Activated naive CD4-positive, alpha-beta T cell (primary cell): Measurements from ENCODE around the gene PCDHGB2.
"Not testable (repeated sequence)": the region's sequence is repeated elsewhere in the genome, so short reads cannot be mapped to it uniquely, and the experiment has no call there.

Experiments
- DNase-seq, 4 experiments: peaks; one replicate each; lab custom pipeline; 2025; lab: John Stamatoyannopoulos, UW

PCDHGB2 gene

DNA sequence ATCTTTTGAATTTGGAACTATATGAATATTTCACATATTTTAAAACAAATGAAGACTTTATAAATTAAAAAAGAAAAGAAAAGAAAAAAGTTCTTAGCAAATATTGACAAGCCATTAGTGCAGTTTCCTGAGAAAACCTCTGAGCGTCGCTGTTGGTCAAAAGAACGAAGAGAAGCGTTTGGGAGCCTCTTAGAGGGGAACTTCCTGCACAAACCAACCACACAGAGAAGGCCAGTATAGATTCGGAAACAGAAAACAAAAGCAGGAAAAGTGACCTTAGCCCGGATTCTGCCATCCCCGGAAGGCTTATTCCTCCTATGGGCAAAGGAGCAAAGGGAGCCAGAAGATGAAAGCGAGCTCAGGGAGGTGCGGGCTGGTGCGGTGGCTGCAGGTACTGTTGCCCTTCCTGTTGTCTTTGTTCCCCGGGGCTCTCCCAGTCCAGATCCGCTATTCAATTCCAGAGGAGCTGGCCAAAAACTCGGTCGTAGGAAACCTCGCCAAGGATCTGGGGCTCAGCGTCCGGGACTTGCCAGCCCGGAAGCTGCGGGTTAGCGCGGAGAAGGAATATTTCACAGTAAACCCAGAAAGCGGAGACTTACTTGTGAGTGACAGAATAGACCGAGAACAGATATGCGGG, at the start of gene PCDHGB2:
PCDHGB2 (plus strand) TSS at position 205 of the 637 bp plus-strand sequence; CDS start at position 347, 142 bp downstream.
- DNase-seq: no peak

DNA sequence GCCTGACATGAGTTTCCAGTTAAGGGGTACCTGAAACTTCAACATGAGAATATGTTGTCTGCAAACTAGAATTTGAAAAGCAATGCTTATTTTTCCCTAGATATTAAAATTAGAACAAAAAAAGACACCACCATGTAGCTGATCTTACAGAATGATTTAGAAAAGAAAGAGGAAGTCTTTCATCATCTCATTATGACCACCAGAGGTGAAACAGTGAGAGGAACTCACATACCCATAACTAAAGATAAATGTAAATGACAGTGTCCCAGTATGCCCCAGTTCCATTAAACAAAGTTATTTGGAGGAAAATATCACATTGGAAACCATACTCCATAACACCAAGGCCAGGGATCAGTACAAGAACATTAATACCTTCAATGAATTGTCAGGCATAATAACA, 46.1 kb upstream of the PCDHGB2 start:
- DNase-seq: no peak

DNA sequence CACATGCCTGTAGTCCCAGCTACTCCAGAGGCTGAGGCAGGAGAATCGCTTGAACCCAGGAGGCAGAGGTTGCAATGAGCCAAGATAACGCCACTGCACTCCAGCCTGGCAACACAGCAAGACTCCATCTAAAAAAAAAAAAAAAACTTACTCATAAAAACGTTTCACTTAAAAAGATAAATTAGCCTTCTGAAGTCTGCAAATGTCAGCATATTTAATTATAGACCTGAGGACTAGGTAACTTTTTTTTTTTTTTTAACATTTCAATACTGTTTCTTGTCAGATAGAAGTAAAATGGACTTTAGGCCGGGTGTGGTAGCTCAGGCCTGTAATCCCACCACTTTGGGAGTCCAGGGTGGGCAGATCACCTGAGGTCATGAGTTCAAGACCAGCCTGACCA, 42.8 kb upstream of the PCDHGB2 start:
- not testable (repeated sequence) for DNase-seq

DNA sequence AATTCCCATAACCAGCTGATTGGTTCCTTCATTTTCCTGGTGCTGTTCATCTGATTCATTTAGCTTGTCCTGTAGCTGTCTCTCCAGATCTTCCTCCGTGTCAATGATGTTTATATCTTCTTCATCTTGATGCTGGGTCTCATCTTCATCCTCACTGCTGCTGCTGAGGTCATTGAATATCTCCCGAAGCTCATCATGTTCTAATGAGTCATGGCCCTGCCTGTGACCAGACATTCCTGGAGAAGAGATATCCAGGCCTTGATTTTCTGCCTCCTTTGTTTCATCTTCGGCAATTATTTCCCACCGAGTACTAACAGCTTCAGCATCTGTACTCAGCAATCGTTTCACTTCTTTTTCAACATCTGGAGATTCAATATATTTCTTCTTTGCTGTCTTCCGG, 40.6 kb upstream of the PCDHGB2 start:
- no peak for DNase-seq

DNA sequence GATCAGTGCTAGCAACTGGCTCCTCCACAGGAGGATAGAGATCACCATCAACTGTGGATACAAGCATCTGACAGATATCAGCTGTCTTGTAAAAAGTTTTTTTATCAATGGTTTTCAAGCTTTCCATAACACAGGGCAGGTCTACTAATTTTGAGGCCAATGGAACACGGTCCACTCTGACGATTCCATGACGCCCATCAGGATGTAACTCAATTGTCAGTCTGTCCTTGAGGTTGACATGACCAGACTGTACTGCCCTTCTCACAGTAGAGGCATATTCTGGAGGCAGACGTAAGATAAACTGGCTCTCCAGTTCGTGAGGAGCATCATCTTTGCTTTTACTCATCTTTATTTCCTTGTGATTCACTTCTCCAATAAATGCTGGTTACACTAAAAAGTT, 40.1 kb upstream of the PCDHGB2 start:
- no peak for DNase-seq

DNA sequence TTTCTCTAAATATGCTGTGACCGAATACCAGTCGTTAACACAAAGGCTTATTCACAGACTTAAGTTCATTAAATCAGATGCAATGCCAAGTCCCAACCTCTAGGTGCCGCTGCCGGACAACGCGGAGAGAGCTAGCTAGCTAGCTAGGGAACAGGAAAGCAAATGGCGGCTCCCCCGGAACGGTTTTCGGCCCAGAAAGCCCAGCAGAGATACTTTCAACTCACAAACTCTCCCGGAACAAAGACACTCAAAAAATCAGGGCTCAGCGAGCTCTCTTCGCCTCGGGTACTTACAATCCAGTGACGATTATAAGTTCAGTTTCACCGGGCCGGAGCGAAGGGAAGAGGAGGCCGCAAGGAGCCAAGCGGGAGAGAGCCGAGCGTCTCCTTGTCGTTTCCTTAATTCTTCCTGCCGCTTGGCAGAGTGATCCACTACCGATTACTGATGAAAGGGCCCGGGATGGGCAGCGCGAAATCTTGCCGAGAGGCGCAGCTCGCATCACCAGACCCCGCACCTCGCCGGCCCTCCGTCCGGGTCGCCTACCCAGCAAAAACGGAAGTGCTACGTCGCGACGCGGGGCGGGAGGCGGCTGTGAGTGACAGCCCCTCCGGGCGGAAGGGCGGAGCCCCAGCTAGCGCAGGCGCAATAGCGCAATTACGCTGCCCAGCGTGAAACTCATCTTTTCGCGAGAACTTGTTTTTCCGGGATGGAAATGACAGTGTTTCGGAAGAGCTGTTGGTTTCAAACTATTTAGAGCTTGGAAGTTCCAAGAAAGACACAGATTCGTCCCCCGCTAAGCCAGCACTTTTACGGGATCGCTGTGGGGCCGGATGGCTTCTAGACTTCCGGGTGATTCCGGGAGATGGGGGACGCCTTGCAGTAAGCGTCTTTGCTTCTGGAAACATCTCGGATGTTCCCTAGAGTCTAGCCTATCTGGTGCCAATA, 39.3 kb upstream of the PCDHGB2 start, which contains the start of gene TAF7:
TAF7 (minus strand) TSS at position 560 of the 945 bp plus-strand sequence. CDS start 740 bp downstream, outside the sequence.
- DNase-seq: peak; percentile 75 to 89 (median 84)

DNA sequence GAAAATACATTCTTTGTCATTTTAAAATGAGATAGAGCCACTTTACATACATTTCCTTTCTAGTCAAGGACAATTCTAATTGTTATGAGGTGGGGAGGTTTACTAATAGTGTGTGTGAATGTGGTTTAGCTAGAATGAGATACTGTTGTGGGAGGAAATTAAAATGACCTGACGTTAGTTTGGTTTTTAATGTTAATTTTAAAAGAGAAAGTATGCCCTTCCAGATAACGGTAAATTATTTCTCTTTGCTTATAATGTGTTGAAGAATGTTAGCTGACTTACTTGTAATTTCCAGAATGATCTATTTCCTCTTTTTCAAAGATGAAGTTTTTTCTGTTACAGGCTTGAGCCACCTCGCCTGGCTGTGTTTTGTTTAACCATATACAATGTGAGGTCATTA, 37.5 kb upstream of the PCDHGB2 start:
- no peak for DNase-seq

DNA sequence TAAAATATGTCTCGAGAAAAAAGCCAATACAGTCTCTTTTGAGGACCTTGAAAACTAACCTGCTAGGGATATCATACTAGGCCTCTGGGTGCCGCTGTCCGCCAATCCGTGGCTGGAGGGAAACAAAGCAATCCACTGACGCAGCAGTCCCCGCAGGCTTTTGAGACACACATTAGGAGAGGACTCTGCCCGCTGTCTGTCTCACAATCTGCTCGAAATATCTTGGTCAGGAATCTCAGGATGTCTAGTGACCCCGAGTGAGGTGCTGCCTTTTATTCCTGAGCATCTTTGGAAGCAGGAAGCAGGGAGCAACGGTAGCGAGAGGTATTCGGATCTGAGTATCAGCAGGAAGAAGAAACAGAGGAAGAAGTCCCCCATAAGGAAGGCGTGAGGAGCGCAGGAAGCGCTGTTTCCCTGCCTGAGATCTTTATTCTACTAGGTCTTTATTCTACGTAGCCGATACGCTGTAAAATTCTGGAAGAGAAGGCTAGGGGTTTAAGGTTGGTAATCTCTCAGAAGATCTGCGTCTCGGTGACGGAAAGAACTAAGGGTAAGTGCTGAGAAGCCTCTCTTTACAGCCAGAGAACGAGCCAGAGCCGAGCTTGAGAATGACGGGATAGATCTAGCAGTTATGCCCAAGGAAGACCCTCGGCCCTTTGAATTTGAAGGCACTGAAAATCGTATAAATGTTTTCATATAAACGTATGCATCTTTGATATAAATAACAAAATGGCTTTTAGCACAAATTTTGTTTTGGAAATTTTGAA, 33.5 kb upstream of the PCDHGB2 start:
- peak in 3 of 4 experiments; percentile 5 to 49 (median 24) for DNase-seq

DNA sequence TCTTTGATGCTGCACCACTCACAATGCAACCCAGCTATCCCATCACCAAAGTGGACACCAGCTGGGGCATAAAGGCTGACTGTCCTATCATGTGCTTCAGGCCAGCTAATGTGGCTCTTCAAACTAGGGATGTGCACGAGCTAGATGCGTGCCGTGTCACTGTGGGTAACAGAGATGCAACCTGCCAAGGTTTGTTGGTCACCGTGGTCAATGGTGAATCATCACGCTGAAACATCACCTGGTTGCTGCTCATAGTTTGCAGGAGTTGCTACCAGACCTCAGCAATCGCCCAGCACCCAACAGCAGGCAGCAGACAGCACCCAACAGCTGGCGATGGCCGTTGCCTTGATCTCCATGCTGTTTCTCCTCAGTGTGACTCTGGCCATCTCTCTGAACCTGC, 31.6 kb upstream of the PCDHGB2 start:
- DNase-seq: no peak

DNA sequence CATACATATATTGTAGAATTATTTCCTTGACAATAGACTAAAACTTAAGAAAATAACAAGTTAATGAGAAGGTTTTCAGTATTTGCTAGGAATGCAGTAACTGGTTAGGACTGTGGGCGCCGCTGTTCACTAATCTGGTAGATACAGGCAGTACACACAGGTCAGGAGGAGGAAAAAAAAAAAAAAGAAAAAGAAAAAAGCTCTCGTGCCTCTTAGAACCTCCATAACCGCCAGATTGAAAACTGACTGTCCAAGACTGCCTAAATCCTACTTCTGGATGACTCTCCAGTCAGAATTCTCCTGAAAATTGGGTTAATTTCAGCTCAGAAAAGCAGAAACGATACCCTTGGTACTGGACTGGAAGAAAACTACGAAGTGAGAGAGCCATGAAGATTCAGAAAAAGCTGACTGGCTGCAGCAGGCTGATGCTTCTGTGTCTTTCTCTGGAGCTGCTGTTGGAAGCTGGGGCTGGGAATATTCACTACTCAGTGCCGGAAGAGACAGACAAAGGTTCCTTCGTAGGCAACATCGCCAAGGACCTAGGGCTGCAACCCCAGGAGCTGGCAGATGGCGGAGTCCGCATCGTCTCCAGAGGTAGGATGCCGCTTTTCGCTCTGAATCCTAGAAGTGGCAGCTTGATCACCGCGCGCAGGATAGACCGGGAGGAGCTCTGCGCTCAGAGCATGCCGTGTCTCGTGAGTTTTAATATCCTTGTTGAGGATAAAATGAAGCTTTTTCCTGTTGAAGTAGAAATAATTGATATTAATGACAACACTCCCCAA, 29.3 kb upstream of the PCDHGB2 start, which contains the start of gene PCDHGA1:
PCDHGA1 (plus strand) TSS at position 216 of the 782 bp plus-strand sequence.
- DNase-seq: no peak

DNA sequence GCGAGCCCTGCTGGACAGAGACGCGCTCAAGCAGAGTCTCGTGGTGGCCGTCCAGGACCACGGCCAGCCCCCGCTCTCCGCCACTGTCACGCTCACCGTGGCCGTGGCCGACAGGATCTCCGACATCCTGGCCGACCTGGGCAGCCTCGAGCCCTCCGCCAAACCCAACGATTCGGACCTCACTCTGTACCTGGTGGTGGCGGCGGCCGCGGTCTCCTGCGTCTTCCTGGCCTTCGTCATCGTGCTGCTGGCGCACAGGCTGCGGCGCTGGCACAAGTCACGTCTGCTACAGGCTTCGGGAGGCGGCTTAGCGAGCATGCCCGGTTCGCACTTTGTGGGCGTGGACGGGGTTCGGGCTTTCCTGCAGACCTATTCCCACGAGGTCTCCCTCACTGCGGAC, 27.2 kb upstream of the PCDHGB2 start:
- DNase-seq: not testable (repeated sequence)

DNA sequence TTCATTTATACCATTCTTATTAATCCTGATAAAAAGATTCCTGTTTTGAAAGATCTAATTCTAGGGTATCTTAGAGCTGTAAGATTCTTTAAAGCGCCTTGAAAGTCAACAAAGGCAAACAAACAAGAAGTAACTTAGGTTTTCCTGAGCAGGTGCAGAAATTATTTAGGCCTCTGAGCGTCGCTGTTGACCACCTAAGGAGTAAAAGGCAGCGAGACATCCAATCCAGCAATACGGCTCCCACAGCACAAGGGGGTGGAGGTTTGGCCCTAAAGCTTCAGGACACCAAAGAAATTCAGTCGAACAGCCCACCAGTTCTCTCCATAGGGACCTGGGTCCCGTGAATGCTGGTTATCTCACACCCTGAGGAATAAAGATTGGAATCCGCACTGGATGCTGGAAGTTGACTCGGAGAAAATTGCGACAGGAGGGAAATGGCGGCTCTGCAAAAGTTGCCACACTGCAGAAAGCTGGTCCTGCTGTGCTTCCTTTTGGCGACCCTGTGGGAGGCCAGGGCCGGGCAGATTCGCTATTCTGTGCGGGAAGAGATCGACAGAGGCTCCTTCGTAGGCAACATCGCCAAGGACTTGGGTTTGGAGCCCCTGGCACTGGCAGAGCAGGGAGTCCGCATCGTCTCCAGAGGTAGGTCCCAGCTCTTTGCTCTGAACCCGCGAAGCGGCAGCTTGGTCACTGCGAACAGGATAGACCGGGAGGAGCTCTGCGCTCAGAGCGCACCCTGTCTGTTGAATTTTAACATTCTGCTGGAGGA, 21.1 kb upstream of the PCDHGB2 start, which contains the start of gene PCDHGA2:
PCDHGA2 (plus strand) TSS at position 223 of the 769 bp plus-strand sequence.
- DNase-seq: no peak

DNA sequence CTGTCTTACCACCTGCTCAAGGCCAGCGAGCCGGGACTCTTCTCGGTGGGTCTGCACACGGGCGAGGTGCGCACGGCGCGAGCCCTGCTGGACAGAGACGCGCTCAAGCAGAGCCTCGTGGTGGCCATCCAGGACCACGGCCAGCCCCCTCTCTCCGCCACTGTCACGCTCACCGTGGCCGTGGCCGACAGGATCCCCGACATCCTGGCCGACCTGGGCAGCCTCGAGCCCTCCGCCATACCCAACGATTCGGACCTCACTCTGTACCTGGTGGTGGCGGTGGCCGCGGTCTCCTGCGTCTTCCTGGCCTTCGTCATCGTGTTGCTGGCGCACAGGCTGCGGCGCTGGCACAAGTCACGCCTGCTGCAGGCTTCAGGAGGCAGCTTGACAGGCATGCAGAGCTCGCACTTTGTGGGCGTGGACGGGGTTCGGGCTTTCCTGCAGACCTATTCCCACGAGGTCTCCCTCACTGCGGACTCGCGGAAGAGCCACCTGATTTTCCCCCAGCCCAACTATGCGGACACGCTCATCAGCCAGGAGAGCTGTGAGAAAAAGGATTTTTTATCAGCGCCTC, 18.9 kb upstream of the PCDHGB2 start:
- DNase-seq: not testable (repeated sequence)

DNA sequence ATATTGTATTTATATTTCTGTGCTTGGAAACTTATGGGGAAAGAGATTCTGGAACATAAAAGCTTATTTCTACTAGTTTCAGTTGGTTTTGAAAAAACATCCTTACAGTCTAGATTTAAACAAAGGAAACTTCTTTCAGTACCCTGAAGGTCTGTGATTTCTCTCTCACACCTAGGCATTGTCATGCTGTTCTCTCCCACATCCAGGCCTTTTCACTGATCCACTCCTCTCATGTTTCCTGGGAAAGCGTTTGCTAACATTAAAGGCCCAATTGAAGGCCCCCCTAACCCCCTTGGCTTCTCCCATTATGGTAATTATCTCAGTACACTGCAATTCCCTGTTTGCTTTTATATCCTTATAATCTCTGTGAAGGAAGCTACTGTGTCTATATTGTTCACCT, 17.0 kb upstream of the PCDHGB2 start:
- DNase-seq: no peak

DNA sequence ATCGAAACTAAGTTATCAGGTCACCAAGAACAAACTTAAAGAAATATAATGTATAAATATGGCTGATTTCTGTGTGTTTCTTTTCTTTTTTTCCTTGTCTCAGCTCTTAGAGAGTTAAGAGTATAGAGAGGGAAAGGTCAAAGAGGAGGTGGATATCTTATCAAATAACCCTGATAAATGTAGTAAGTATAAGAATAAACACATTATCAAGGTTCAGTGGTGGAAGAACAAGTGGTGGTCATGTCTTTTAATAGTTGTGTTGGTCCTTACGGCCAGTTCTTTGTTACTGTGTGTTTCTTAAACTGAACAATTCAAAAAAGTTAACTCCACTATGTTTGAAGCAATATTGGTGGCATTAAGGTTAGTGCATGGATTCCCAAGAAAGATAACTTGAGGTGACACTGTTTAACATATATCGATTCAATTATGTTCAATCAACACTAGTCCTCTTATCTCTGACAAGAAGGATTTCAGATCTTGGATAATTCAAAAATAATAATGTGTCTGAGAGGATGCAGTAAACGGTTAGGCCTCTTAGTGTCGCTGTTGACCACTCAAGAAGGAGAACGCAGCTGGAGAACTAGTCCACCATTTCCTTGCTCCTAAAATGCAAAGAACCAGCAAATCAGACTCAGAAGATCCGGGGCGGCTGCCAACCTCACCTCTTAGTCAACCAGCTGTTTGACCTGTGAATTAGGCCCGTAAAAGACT, 16.4 kb upstream of the PCDHGB2 start, which contains the start of gene PCDHGA3:
PCDHGA3 (plus strand) TSS at position 588 of the 711 bp plus-strand sequence. CDS start 205 bp downstream, outside the sequence.
- no peak for DNase-seq

DNA sequence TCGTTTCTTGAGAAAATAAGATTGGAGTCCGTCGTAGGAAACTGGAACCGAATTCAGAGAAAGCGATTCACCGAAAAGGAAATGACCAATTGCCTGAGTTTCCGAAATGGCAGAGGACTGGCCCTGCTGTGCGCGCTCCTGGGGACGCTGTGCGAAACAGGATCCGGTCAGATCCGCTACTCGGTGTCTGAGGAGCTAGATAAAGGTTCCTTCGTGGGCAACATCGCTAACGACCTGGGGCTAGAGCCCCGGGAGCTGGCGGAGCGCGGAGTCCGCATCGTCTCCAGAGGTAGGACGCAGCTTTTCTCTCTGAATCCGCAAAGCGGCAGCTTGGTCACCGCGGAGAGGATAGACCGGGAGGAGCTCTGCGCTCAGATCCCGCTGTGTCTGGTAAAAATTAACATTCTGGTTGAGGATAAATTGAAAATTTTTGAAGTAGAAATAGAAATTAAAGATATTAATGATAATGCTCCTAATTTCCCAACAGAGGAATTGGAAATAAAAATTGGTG, 15.8 kb upstream of the PCDHGB2 start:
- DNase-seq: no peak

DNA sequence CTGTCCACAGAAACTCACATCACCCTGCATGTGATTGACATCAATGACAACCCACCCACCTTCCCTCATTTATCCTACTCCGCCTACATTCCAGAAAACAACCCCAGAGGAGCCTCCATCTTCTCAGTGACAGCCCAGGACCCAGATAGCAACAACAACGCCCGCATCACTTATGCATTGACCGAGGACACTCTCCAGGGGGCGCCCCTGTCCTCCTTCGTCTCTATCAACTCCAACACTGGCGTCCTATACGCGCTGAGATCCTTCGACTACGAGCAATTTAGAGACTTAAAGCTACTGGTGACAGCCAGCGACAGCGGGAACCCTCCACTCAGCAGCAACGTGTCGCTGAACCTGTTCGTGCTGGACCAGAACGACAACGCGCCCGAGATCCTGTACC, 14.5 kb upstream of the PCDHGB2 start:
- DNase-seq: no peak

DNA sequence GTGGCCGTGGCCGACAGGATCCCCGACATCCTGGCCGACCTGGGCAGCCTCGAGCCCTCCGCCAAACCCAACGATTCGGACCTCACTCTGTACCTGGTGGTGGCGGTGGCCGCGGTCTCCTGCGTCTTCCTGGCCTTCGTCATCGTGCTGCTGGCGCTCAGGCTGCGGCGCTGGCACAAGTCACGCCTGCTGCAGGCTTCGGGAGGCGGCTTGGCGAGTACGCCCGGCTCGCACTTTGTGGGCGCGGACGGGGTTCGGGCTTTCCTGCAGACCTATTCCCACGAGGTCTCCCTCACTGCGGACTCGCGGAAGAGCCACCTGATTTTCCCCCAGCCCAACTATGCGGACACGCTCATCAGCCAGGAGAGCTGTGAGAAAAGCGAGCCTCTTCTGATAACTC, 13.8 kb upstream of the PCDHGB2 start:
- DNase-seq: not testable (repeated sequence)
